Endothelial cell of umbilical vein (primary cell): Measurements from ENCODE around the gene CPVL. TPM values are rescaled to one million over a fixed set of nuclear protein-coding genes. Genes with fewer than 3 reads are reported as not detected.

Experiments used
- BruUV-seq: library from RNA; stranded (reverse); fragments of 400-500 nt; replicated peaks from 2 replicates; lab custom pipeline; 2021; lab: Mats Ljungman, UMichigan
- CTCF ChIA-PET: fragments of 300-600, 350-600 bp; sonication (Branson Sonifier 250); formaldehyde crosslinking; loops from one replicate; lab custom pipeline; 2021; ENCODE audit warnings: antibody characterized with exemption, inconsistent platforms; lab: Charles Lee
- POLR2A ChIA-PET: fragments of 300-600, 350-600 bp; sonication (Branson Sonifier 250); formaldehyde crosslinking; loops from one replicate; lab custom pipeline; 2021; ENCODE audit warnings: antibody characterized with exemption, inconsistent platforms; lab: Charles Lee
- DNase-seq: peaks from one replicate; pipeline ENCODE4 v3.0.0-alpha.2; 2011; ENCODE audit warnings: low read depth, low spot score
- FAIRE-seq: peaks from 2 replicates; lab custom pipeline; 2011; peaks lifted over from hg19 to GRCh38; lab: Jason Lieb, UNC
- H2AFZ ChIP-seq: 2 replicates; pipeline ENCODE4 v1.6.0; 2012; ENCODE audit warnings: low read depth, low read length, control low read depth, inconsistent platforms
- H3K27ac ChIP-seq: 2 replicates; pipeline ENCODE4 v1.5.1; 2011; ENCODE audit warnings: low read depth, mild to moderate bottlenecking, control low read depth, low read length, moderate library complexity; ENCODE audit not compliant: insufficient read depth
- H3K27me3 ChIP-seq, 2 experiments: 2 replicates each; pipeline versions ENCODE4 v1.6.0 to v1.6.1; 2011; ENCODE audit warnings: low read length in 2 of 2, mixed read lengths in 1 of 2; ENCODE audit not compliant: control insufficient read depth in 2 of 2, insufficient read depth in 2 of 2
- H3K36me3 ChIP-seq, 2 experiments: 2 replicates in 1 of 2; 3 replicates in 1 of 2; pipeline ENCODE4 v1.5.1; 2011; ENCODE audit warnings: low read length in 2 of 2, mild to moderate bottlenecking in 1 of 2, moderate library complexity in 1 of 2; ENCODE audit not compliant: control insufficient read depth in 2 of 2, insufficient read depth in 2 of 2; ENCODE audit errors: extremely low read depth in 1 of 2
- H3K4me1 ChIP-seq: 3 replicates; pipeline ENCODE4 v1.5.1; 2011; ENCODE audit warnings: mild to moderate bottlenecking, low read length; ENCODE audit not compliant: control insufficient read depth, insufficient read depth; ENCODE audit errors: extremely low read depth
- H3K4me2 ChIP-seq: 2 replicates; pipeline ENCODE4 v1.6.1; 2011; ENCODE audit warnings: low read length, control low read depth, mixed read lengths; ENCODE audit not compliant: insufficient read depth
- H3K4me3 ChIP-seq, 3 experiments: fragments of 200-600 bp in 1 of 3; sonication (generic), shearing (Covaris generic) in 1 of 3; replicated peaks in 1 of 3; 2 replicates each; pipeline ENCODE4 v1.5.1; 2011 to 2016; ENCODE audit warnings: control low read depth in 3 of 3, low read length in 3 of 3, mild to moderate bottlenecking in 2 of 3, inconsistent platforms in 1 of 3, low read depth in 1 of 3, moderate library complexity in 1 of 3; ENCODE audit not compliant: insufficient read depth in 1 of 3
- H3K79me2 ChIP-seq: 2 replicates; pipeline ENCODE4 v1.6.0; 2012; ENCODE audit warnings: low read length, inconsistent platforms; ENCODE audit not compliant: control insufficient read depth, insufficient read depth
- H3K9ac ChIP-seq: replicated peaks from 2 replicates; pipeline ENCODE3; 2011; ENCODE audit warnings: low read length, control low read depth; ENCODE audit not compliant: insufficient read depth; ENCODE audit errors: extremely low read depth
- H3K9me1 ChIP-seq: replicated peaks from 3 replicates; pipeline ENCODE4 v1.6.0; 2011; ENCODE audit warnings: mild to moderate bottlenecking, low read length; ENCODE audit not compliant: control insufficient read depth, insufficient read depth; ENCODE audit errors: extremely low read depth
- H3K9me3 ChIP-seq: replicated peaks from 2 replicates; pipeline ENCODE4 v1.5.1; 2012; ENCODE audit warnings: low read length, inconsistent platforms; ENCODE audit not compliant: control insufficient read depth, insufficient read depth
- H4K20me1 ChIP-seq: replicated peaks from 2 replicates; pipeline ENCODE3; 2011; ENCODE audit warnings: mild to moderate bottlenecking, low read length; ENCODE audit not compliant: control insufficient read depth, insufficient read depth; ENCODE audit errors: extremely low read depth
- CTCF ChIP-seq, 2 donors: IDR thresholded peaks; 1 replicate in 1 of 2; 2 replicates in 1 of 2; pipeline ENCODE4 v1.5.1; 2011; ENCODE audit warnings: low read length in 2 of 2, mild to moderate bottlenecking in 2 of 2, moderate library complexity in 2 of 2, control low read depth in 1 of 2, inconsistent platforms in 1 of 2, low read depth in 1 of 2; ENCODE audit not compliant: insufficient read depth in 1 of 2; ENCODE audit errors: extremely low read depth in 1 of 2
- EZH2 ChIP-seq: IDR thresholded peaks from 2 replicates; pipeline ENCODE4 v1.6.1; 2012; ENCODE audit warnings: borderline replicate concordance, low read depth, mild to moderate bottlenecking, moderate library complexity, low read length, inconsistent platforms; ENCODE audit not compliant: severe bottlenecking
- FOS ChIP-seq: IDR thresholded peaks from 2 replicates; pipeline ENCODE4 v1.6.1; 2011; ENCODE audit warnings: mild to moderate bottlenecking, low read length, moderate library complexity, borderline replicate concordance; ENCODE audit not compliant: insufficient read depth
- GATA2 ChIP-seq: IDR thresholded peaks from 2 replicates; pipeline ENCODE4 v1.7.0; 2011; ENCODE audit warnings: low read depth, mild to moderate bottlenecking, moderate library complexity, mixed read lengths, low read length; ENCODE audit not compliant: insufficient read length, insufficient read depth
- JUN ChIP-seq: IDR thresholded peaks from 2 replicates; pipeline ENCODE4 v1.6.1; 2011; ENCODE audit warnings: borderline replicate concordance, low read depth; ENCODE audit not compliant: insufficient read length, insufficient read depth
- MAX ChIP-seq: IDR thresholded peaks from 2 replicates; pipeline ENCODE4 v1.6.1; 2011; ENCODE audit not compliant: insufficient read depth, insufficient read length
- MYC ChIP-seq: IDR thresholded peaks from one replicate; pipeline ENCODE4 v1.6.1; 2011; ENCODE audit warnings: mild to moderate bottlenecking, low read depth, low read length
- POLR2A ChIP-seq: IDR thresholded peaks from 2 replicates; pipeline ENCODE4 v1.6.1; 2012; ENCODE audit warnings: low read depth, mild to moderate bottlenecking, control low read depth, low read length
- POLR2AphosphoS5 ChIP-seq: IDR thresholded peaks from 2 replicates; pipeline ENCODE4 v1.6.1; 2012; ENCODE audit warnings: low read depth, mild to moderate bottlenecking, control low read depth, low read length, moderate library complexity; ENCODE audit not compliant: insufficient read depth
- dilution Hi-C: fragments of 300-500 bp; cut with MboI; formaldehyde crosslinking; loops from one replicate; pipeline ENCODE4 v1.15.0; 2019; ENCODE audit warnings: low sequenced_read_pairs; ENCODE audit not compliant: extremely low pct_ligation_motif_present
- intact Hi-C: fragments of 100-400 bp; cut with micrococcal nuclease; formaldehyde crosslinking; loops from one replicate; pipeline ENCODE4 v1.10.0; 2022
- polyA plus RNA-seq, 4 experiments: library from polyadenylated mRNA; depleted of rRNA in 3 of 4; stranded (reverse) in 3 of 4; unstranded in 1 of 4; fragments of >200 nt; gene quantifications; 2 replicates each; pipeline versions ENCODE4 v1.2.1 to v1.2.3, GENCODE V29; 2011 to 2012; ENCODE audit warnings: missing spikeins in 1 of 4
- total RNA-seq: library from RNA; stranded (reverse); gene quantifications from 2 replicates; pipeline ENCODE4 v1.2.3, GENCODE V29; 2021

CPVL gene
- total and polyA plus RNA-seq, 2 donors (not counting 3 experiments of a cell fraction or from before 2014, with no cell fraction given), result 0.14 TPM; not detected in 1

GRCh38 chr7:28999427-28999826, 146.9 kb downstream of the CPVL start:
- CTCF ChIA-PET, result no interaction called here
- no peaks in the 10 kb centered on the region for H3K4me1 ChIP-seq
- intact Hi-C loops, result no loop called here

More at GRCh38 chr7:28999427-28999826, 146.9 kb downstream of the CPVL start:
- H3K36me3 ChIP-seq, result no peaks in the 10 kb centered on the region
- H3K27me3 ChIP-seq, result peaks cover 15 to 20% of the 10 kb centered on the region in 2 experiments
- POLR2A ChIA-PET, result no interaction called here
- no peak overlapping the region for H3K4me3 ChIP-seq
- H4K20me1 ChIP-seq, result no peaks in the 10 kb centered on the region
- FAIRE-seq, result no peak
- no peaks in the 10 kb centered on the region for H3K9me1 ChIP-seq
- no peak overlapping the region for H3K4me2 ChIP-seq
- no TSS peak for BruUV-seq
- H2AFZ ChIP-seq, result no peak overlapping the region
- dilution Hi-C loops, result no loop called here
- no peak for DNase-seq
- H3K79me2 ChIP-seq, result no peaks in the 10 kb centered on the region
- H3K9ac ChIP-seq, result no peak overlapping the region
- no peak overlapping the region for H3K27ac ChIP-seq
- no peaks in the 10 kb centered on the region for H3K9me3 ChIP-seq
- TF ChIP-seq EZH2, result no peak
- no peak for TF ChIP-seq CTCF (IDR thresholded peaks at IDR 0.05; ENCODE audit: extremely low read depth in 1 of 2, insufficient read depth in 1 of 2, low read depth in 1 of 2, low read length in 2 of 2)
- no peak for TF ChIP-seq POLR2A
- TF ChIP-seq MYC, result no peak
- no peak for TF ChIP-seq JUN
- no peak for TF ChIP-seq POLR2AphosphoS5
- no peak for TF ChIP-seq MAX
- no peak for TF ChIP-seq FOS
- no peak for TF ChIP-seq GATA2
